SK-N-SH (cell line): Measurements from ENCODE around the gene PKP4.

ENCODE experiments used
- CTCF ChIP-seq: fragments of 200-600 bp; sonication (generic); IDR thresholded peaks from 2 replicates; pipeline ENCODE4 v1.6.1; 2017; ENCODE audit warnings: antibody characterized with exemption, mild to moderate bottlenecking, moderate library complexity
- FOXJ3 ChIP-seq: sonication (generic); formaldehyde crosslinking; IDR thresholded peaks from 2 replicates; pipeline ENCODE4 v1.5.1; 2020; ENCODE audit warnings: mild to moderate bottlenecking, missing genetic modification reagents
- GABPA ChIP-seq: IDR thresholded peaks from 2 replicates; pipeline ENCODE4 v1.4.0; 2012; ENCODE audit warnings: low read depth, mild to moderate bottlenecking
- POLR2AphosphoS5 ChIP-seq: IDR thresholded peaks from 2 replicates; pipeline ENCODE4 v1.6.1; 2012; ENCODE audit warnings: low read depth, low read length
- RAD21 ChIP-seq: IDR thresholded peaks from 2 replicates; pipeline ENCODE4 v1.6.1; 2012; ENCODE audit warnings: mild to moderate bottlenecking, low read length
- RCOR1 ChIP-seq: fragments of 150-350 bp; IDR thresholded peaks from 2 replicates; pipeline ENCODE4 v1.6.1; 2017; ENCODE audit warnings: antibody characterized with exemption, low read length
- TAF1 ChIP-seq: IDR thresholded peaks from 2 replicates; pipeline ENCODE4 v1.6.1; 2012; ENCODE audit warnings: low read depth, mild to moderate bottlenecking, low read length, moderate library complexity, borderline replicate concordance
- TCF12 ChIP-seq: IDR thresholded peaks from 2 replicates; pipeline ENCODE4 v1.4.0; 2012
- USF2 ChIP-seq: fragments of 150-350 bp; IDR thresholded peaks from 2 replicates; pipeline ENCODE4 v1.6.1; 2017; ENCODE audit warnings: antibody characterized with exemption, low read length, low read depth, borderline replicate concordance

- TF ChIP-seq USF2 (no peak), TCF12 (no peak), RCOR1 (no peak), RAD21 (no peak), TAF1 (no peak), CTCF (no peak), GABPA (no peak), POLR2AphosphoS5 (no peak), FOXJ3 (no peak)
These were observed 259.5 kb downstream of the PKP4 start for GRCh38 chr2:158716121-158716791.
